ENCODE measurements around the gene KIF6. TPM values are rescaled to one million over a fixed set of nuclear protein-coding genes. Genes with fewer than 3 reads are reported as not detected.

Gene KIF6
- total and polyA plus RNA-seq, 2 of the 8 experiments (the other 6 are each of a cell fraction or from before 2014, with no cell fraction given), result 0.53 to 0.65 TPM

GRCh38 chr6:39377539-39377950, 347.7 kb downstream of the KIF6 start (continued):
- peak; percentile 58; the same call in 1 of the 2 replicates for TF ChIP-seq E2F6 (IDR thresholded peaks at IDR 0.05)
- TF ChIP-seq GABPA (IDR thresholded peaks at IDR 0.05; ENCODE audit: borderline replicate concordance, insufficient read depth, low read length), result 0 out of 2 replicates have a peak, but pooled peaks have one; percentile 43
- no peak for TF ChIP-seq ZNF274 (IDR thresholded peaks at IDR 0.05; ENCODE audit: borderline replicate concordance, extremely low read depth, low read length)

Data from H1 (cell line).